SK-N-SH (cell line): ENCODE measurements around the gene GALNT13. TPM values are rescaled to one million over a fixed set of nuclear protein-coding genes. Genes with fewer than 3 reads are reported as not detected.

ENCODE experiments used
- CTCF ChIA-PET: fragments of 300-600, 350-600 bp; formaldehyde crosslinking; extraction: SDS; loops from one replicate; lab custom pipeline; 2021; lab: Yijun Ruan, JAX
- POLR2A ChIA-PET: fragments of 350-600 bp; sonication (Branson Sonifier 250); formaldehyde crosslinking; extraction: SDS; loops from one replicate; lab custom pipeline; 2020; ENCODE audit warnings: antibody characterized with exemption, inconsistent platforms; lab: Yijun Ruan, JAX
- DNase-seq: peaks from one replicate; pipeline ENCODE4 v3.0.0; 2012
- H2AFZ ChIP-seq: fragments of 200-600 bp; sonication (generic); 2 replicates; pipeline ENCODE4 v1.8.1; 2016; ENCODE audit warnings: antibody characterized with exemption, mild to moderate bottlenecking, low read depth
- H3F3A ChIP-seq: fragments of 200-600 bp; sonication (generic); replicated peaks from 2 replicates; pipeline ENCODE3; 2016; ENCODE audit warnings: antibody characterized with exemption, mild to moderate bottlenecking; ENCODE audit not compliant: insufficient read depth
- H3K27ac ChIP-seq, 2 experiments: fragments of 200-500 bp in 1 of 2; fragments of 200-600 bp in 1 of 2; sonication (Bioruptor generic) in 1 of 2; sonication (generic), shearing (Covaris generic) in 1 of 2; 2 replicates each; pipeline versions ENCODE4 v1.5.1 to v1.6.1; 2014 to 2016; ENCODE audit warnings: low read depth in 2 of 2, inconsistent platforms in 1 of 2, low read length in 1 of 2, mild to moderate bottlenecking in 1 of 2, mixed read lengths in 1 of 2
- H3K27me3 ChIP-seq: fragments of 200-600 bp; sonication (generic), shearing (Covaris generic); 2 replicates; pipeline ENCODE4 v1.6.1; 2016; ENCODE audit warnings: mixed run types; ENCODE audit not compliant: insufficient read depth
- H3K36me3 ChIP-seq, 2 experiments: fragments of 200-500 bp in 1 of 2; fragments of 200-600 bp in 1 of 2; sonication (Bioruptor generic) in 1 of 2; sonication (generic) in 1 of 2; replicated peaks in 1 of 2; 2 replicates each; pipeline versions ENCODE3 to v1.5.1; 2014 to 2016; ENCODE audit warnings: low read length in 1 of 2, mild to moderate bottlenecking in 1 of 2; ENCODE audit not compliant: insufficient read depth in 2 of 2, control insufficient read depth in 1 of 2
- H3K4me1 ChIP-seq, 2 experiments: fragments of 200-500 bp in 1 of 2; fragments of 200-600 bp in 1 of 2; sonication (Bioruptor generic) in 1 of 2; sonication (generic), shearing (Covaris generic) in 1 of 2; 2 replicates each; pipeline versions ENCODE4 v1.5.1 to v1.6.1; 2014 to 2016; ENCODE audit warnings: low read depth in 1 of 2, low read length in 1 of 2, mixed run types in 1 of 2; ENCODE audit not compliant: insufficient read depth in 2 of 2, control insufficient read depth in 1 of 2
- H3K4me2 ChIP-seq: fragments of 200-600 bp; sonication (generic), shearing (Covaris generic); 2 replicates; pipeline ENCODE4 v1.6.1; 2017; ENCODE audit warnings: mixed run types
- H3K4me3 ChIP-seq, 2 experiments: fragments of 200-500 bp in 1 of 2; fragments of 200-600 bp in 1 of 2; sonication (Bioruptor generic) in 1 of 2; sonication (generic), shearing (Covaris generic) in 1 of 2; 2 replicates each; pipeline versions ENCODE4 v1.5.1 to v1.8.1; 2014 to 2016; ENCODE audit warnings: low read depth in 2 of 2, inconsistent platforms in 1 of 2, low read length in 1 of 2, mild to moderate bottlenecking in 1 of 2, mixed read lengths in 1 of 2, moderate library complexity in 1 of 2
- H3K79me2 ChIP-seq: fragments of 200-600 bp; sonication (generic); 2 replicates; pipeline ENCODE4 v1.8.1; 2017; ENCODE audit warnings: mild to moderate bottlenecking; ENCODE audit not compliant: insufficient read depth
- H3K9ac ChIP-seq: fragments of 200-600 bp; sonication (generic); 2 replicates; pipeline ENCODE4 v1.6.1; 2017; ENCODE audit warnings: mixed run types
- H3K9me2 ChIP-seq: fragments of 200-600 bp; sonication (generic); 2 replicates; pipeline ENCODE4 v1.6.1; 2017; ENCODE audit warnings: mixed run types
- H3K9me3 ChIP-seq: fragments of 200-600 bp; sonication (generic); 2 replicates; pipeline ENCODE4 v1.6.1; 2017; ENCODE audit warnings: mixed run types, mild to moderate bottlenecking, moderate library complexity
- H4K20me1 ChIP-seq: fragments of 200-600 bp; sonication (generic); 2 replicates; pipeline ENCODE4 v1.6.1; 2017; ENCODE audit warnings: mild to moderate bottlenecking, mixed run types; ENCODE audit not compliant: insufficient read depth
- EZH2phosphoT487 ChIP-seq: fragments of 200-600 bp; sonication (generic); IDR thresholded peaks from 2 replicates; pipeline ENCODE4 v1.6.1; 2017; ENCODE audit warnings: low read depth, mixed run types, mild to moderate bottlenecking, antibody characterized with exemption, moderate library complexity, borderline replicate concordance
- FOXJ3 ChIP-seq: sonication (generic); formaldehyde crosslinking; IDR thresholded peaks from 2 replicates; pipeline ENCODE4 v1.5.1; 2020; ENCODE audit warnings: mild to moderate bottlenecking, missing genetic modification reagents
- FOXM1 ChIP-seq: IDR thresholded peaks from 2 replicates; pipeline ENCODE4 v1.4.0; 2012; ENCODE audit warnings: low read depth, mild to moderate bottlenecking
- IRF3 ChIP-seq: fragments of 150-350 bp; IDR thresholded peaks from 2 replicates; pipeline ENCODE4 v1.6.1; 2016; ENCODE audit warnings: mild to moderate bottlenecking, low read depth, low read length
- JUND ChIP-seq: IDR thresholded peaks from 2 replicates; pipeline ENCODE4 v1.4.0; 2012
- MAX ChIP-seq: IDR thresholded peaks from 2 replicates; pipeline ENCODE4 v1.4.0; 2012; ENCODE audit warnings: low read depth
- MEF2A ChIP-seq: IDR thresholded peaks from 2 replicates; pipeline ENCODE4 v1.4.0; 2012; ENCODE audit warnings: low read depth, borderline replicate concordance
- NRF1 ChIP-seq: IDR thresholded peaks from 2 replicates; pipeline ENCODE4 v1.6.1; 2012; ENCODE audit warnings: low read depth, mild to moderate bottlenecking, low read length
- PBX3 ChIP-seq: IDR thresholded peaks from 2 replicates; pipeline ENCODE4; 2012
- RAD21 ChIP-seq: IDR thresholded peaks from 2 replicates; pipeline ENCODE4 v1.6.1; 2012; ENCODE audit warnings: mild to moderate bottlenecking, low read length
- REST ChIP-seq: IDR thresholded peaks from 2 replicates; pipeline ENCODE4 v1.6.1; 2012; ENCODE audit warnings: mild to moderate bottlenecking, low read depth, low read length, moderate library complexity
- SMC3 ChIP-seq: IDR thresholded peaks from 2 replicates; pipeline ENCODE4 v1.6.1; 2012; ENCODE audit warnings: low read depth, low read length, improper control_type of control experiment
- TAF1 ChIP-seq: IDR thresholded peaks from 2 replicates; pipeline ENCODE4 v1.6.1; 2012; ENCODE audit warnings: low read depth, mild to moderate bottlenecking, low read length, moderate library complexity, borderline replicate concordance
- USF1 ChIP-seq: IDR thresholded peaks from 2 replicates; pipeline ENCODE4 v1.4.0; 2012; ENCODE audit warnings: low read depth, borderline replicate concordance
- WGBS: methylation state at CpG from one replicate; pipeline ENCODE4 v1.1.6; 2017; ENCODE audit warnings: low lambda C conversion rate; 5-methylcytosine and 5-hydroxymethylcytosine counted together
- polyA plus RNA-seq, 3 experiments: library from polyadenylated mRNA; depleted of rRNA; stranded (reverse); fragments of >200 nt; gene quantifications; 2 replicates each; pipeline ENCODE4 v1.2.3, GENCODE V29; 2012

Gene GALNT13
- polyA plus RNA-seq, 1 of the 3 experiments (the other 2 are of a cell fraction), result 0.33 TPM

GRCh38 chr2:154120706-154121105, 249.0 kb downstream of the GALNT13 start:
- H3K4me2 ChIP-seq, result no peak overlapping the region
- DNase-seq, result no peak
- POLR2A ChIA-PET, result no interaction called here

GRCh38 chr2:154125891-154126290, 254.2 kb downstream of the GALNT13 start:
- H4K20me1 ChIP-seq, result no peaks in the 10 kb centered on the region
- no peaks in the 10 kb centered on the region for H3K27me3 ChIP-seq
- no peak for DNase-seq
- CTCF ChIA-PET, result no interaction called here
- no peaks in the 10 kb centered on the region; the same call in 1 of the 2 replicates for H3K9me3 ChIP-seq
- no peaks in the 10 kb centered on the region for H3F3A ChIP-seq
- POLR2A ChIA-PET, result no interaction called here
- H3K9ac ChIP-seq, result no peak overlapping the region
- H3K9me2 ChIP-seq, result no peaks in the 10 kb centered on the region
- H3K36me3 ChIP-seq, result peaks cover 0 to 2% of the 10 kb centered on the region in 2 experiments
- H3K27ac ChIP-seq, result no peak overlapping the region
- H3K4me1 ChIP-seq, result peaks cover 0 to 5% of the 10 kb centered on the region in 2 experiments; a peak in 2 of 4 replicates
- H3K4me2 ChIP-seq, result no peak overlapping the region
- H3K79me2 ChIP-seq, result no peaks in the 10 kb centered on the region
- no peak overlapping the region for H3K4me3 ChIP-seq
- no peak overlapping the region for H2AFZ ChIP-seq
- TF ChIP-seq TAF1, result no peak
- no peak for TF ChIP-seq EZH2phosphoT487
- no peak for TF ChIP-seq FOXM1
- TF ChIP-seq MEF2A, result no peak
- TF ChIP-seq NRF1, result no peak
- no peak for TF ChIP-seq PBX3
- TF ChIP-seq SMC3, result no peak
- TF ChIP-seq USF1, result no peak
- no peak for TF ChIP-seq IRF3

More at GRCh38 chr2:154120706-154121105, 249.0 kb downstream of the GALNT13 start:
- H2AFZ ChIP-seq, result no peak overlapping the region
- 53% methylated on average over 2 of the region's 2 CpGs for WGBS
- CTCF ChIA-PET, result no interaction called here
- TF ChIP-seq USF1 (no peak), JUND (no peak), FOXJ3 (CRISPR knock-in tag) (no peak), NRF1 (no peak), FOXM1 (no peak), EZH2phosphoT487 (no peak), REST (no peak), RAD21 (no peak), MAX (no peak)
- TF ChIP-seq, all 33 proteins: peak for 0
- Histone ChIP-seq H3K9me2 (no peaks in the 10 kb centered on the region), H3F3A (no peaks in the 10 kb centered on the region), H3K27me3 (no peaks in the 10 kb centered on the region), H3K27ac (no peak overlapping the region), H3K79me2 (no peaks in the 10 kb centered on the region), H3K9me3 (no peaks in the 10 kb centered on the region; the same call in 1 of the 2 replicates), H3K9ac (no peak overlapping the region), H4K20me1 (no peaks in the 10 kb centered on the region), H3K4me1 (no peaks in the 10 kb centered on the region; a peak in 1 of 4 replicates), H3K4me3 (no peak overlapping the region), H3K36me3 (peaks cover 0 to 2% of the 10 kb centered on the region in 2 experiments)
